Prostate gland (tissue), 2 donors: ENCODE results near the gene HIVEP2.

Source experiments
- CTCF ChIP-seq, 4 experiments: fragments of 200-600 bp in 2 of 4; fragments of 450-650 bp in 2 of 4; sonication (generic) in 2 of 4; IDR thresholded peaks; 1 replicate in 3 of 4; 2 replicates in 1 of 4; pipeline ENCODE4 v1.5.1; 2016 to 2019; ENCODE audit warnings: antibody characterized with exemption in 4 of 4, mild to moderate bottlenecking in 2 of 4, moderate library complexity in 2 of 4
- POLR2AphosphoS5 ChIP-seq: sonication (generic); formaldehyde crosslinking; IDR thresholded peaks from one replicate; pipeline ENCODE4 v1.6.1; 2017; ENCODE audit warnings: antibody characterized with exemption

GRCh38 chr6:142804490-142804889, 140.5 kb downstream of the HIVEP2 start:
- no peak for TF ChIP-seq CTCF (IDR thresholded peaks at IDR 0.05)
- TF ChIP-seq POLR2AphosphoS5: no peak
